OCI-LY3 (cell line): ENCODE measurements around the gene GAMT.

Source experiments
- H2AFZ ChIP-seq: fragments of 200-600, 300-600 bp; shearing (Covaris generic); 2 replicates; pipeline ENCODE4 v1.6.0; 2014; ENCODE audit warnings: antibody characterized with exemption, low read depth, low read length
- H3K27ac ChIP-seq: fragments of 200-600, 300-600 bp; sonication (generic); 2 replicates; pipeline ENCODE4 v1.5.1; 2014; ENCODE audit warnings: mild to moderate bottlenecking, low read length, moderate library complexity, mixed read lengths
- H3K27me3 ChIP-seq: fragments of 200-600, 300-600 bp; sonication (generic); 2 replicates; pipeline ENCODE4 v1.6.1; 2014; ENCODE audit warnings: low read depth, low read length, mixed read lengths
- H3K36me3 ChIP-seq: fragments of 200-600, 300-600 bp; sonication (generic); replicated peaks from 2 replicates; pipeline ENCODE3; 2014; ENCODE audit warnings: low read depth, low read length, mixed read lengths
- H3K4me1 ChIP-seq: fragments of 300-600, 200-600 bp; sonication (generic); 2 replicates; pipeline ENCODE4 v1.6.1; 2014; ENCODE audit warnings: low read length, mixed read lengths
- H3K4me2 ChIP-seq: fragments of 200-600, 300-600 bp; sonication (generic); 2 replicates; pipeline ENCODE4 v1.6.1; 2014; ENCODE audit warnings: low read length, mixed read lengths
- H3K4me3 ChIP-seq: fragments of 300-600, 200-600 bp; sonication (generic); 2 replicates; pipeline ENCODE4 v1.5.1; 2014; ENCODE audit warnings: antibody characterized with exemption, mild to moderate bottlenecking, low read length, moderate library complexity
- H3K79me2 ChIP-seq: fragments of 300-600, 200-600 bp; shearing (Covaris generic); 2 replicates; pipeline ENCODE4 v1.6.1; 2014; ENCODE audit warnings: mild to moderate bottlenecking, low read length, mixed read lengths
- H3K9ac ChIP-seq: fragments of 300-600, 200-600 bp; shearing (Covaris generic); 2 replicates; pipeline ENCODE4 v1.6.0; 2014; ENCODE audit warnings: mild to moderate bottlenecking, low read length, moderate library complexity
- H3K9me3 ChIP-seq: fragments of 200-600, 300-600 bp; shearing (Covaris generic); 2 replicates; pipeline ENCODE4 v1.6.1; 2014; ENCODE audit warnings: low read length, mixed read lengths; ENCODE audit not compliant: insufficient read depth
- H4K20me1 ChIP-seq: fragments of 200-600, 300-600 bp; sonication (generic); 2 replicates; pipeline ENCODE4 v1.6.1; 2016; ENCODE audit warnings: low read length, mixed read lengths; ENCODE audit not compliant: insufficient read depth
- EZH2phosphoT487 ChIP-seq: fragments of 200-600 bp; shearing (Covaris generic); IDR thresholded peaks from 2 replicates; pipeline ENCODE4 v1.6.1; 2018; ENCODE audit warnings: antibody characterized with exemption, mixed run types, low read depth
- TF ChIP-seq, protein P1 (sequence below): fragments of 200-600, 300-600 bp; sonication (generic); IDR thresholded peaks from 2 replicates; pipeline ENCODE4 v1.5.1; 2014; ENCODE audit warnings: antibody characterized with exemption, low read length, low read depth

The GAMT gene

DNA sequence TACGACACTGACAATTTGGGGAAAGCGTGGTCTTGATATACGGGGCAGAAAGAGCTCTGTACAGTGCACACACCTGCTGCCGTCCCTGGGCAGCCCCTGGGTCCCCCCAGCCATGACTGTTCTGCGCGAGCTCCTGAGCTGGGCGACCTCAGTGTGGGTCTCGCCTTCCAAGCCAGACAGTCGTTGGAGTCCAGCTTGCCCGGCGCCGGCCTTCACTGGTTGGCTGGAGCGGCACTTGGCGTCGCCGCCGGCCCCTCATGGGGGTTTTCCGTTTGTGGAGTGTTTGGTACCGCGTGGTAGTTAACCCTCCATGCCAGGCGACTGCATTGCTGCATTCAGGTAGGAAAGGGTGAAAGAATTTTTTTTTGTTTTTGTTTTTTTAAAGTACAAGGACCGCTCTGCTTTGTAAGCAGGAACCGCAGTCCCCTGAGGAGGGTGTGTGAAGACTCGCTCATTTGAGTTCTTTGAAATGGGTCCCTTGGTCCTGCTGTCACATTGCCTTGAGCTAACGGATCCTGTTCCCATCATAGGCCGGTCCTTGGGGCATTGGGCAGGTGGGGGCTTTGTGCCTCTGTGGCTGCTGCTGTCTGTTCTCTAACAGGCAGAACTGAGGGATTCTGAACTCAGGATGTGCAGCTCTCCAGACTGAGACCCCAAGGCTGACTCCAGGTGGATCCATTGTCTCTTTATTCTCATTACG is 26.0 kb upstream of the GAMT start:
- no peaks in the 10 kb centered on the region for H3K4me1 ChIP-seq
- no peaks in the 10 kb centered on the region for H3K27me3 ChIP-seq
- no peaks in the 10 kb centered on the region for H3K9me3 ChIP-seq
- no peak overlapping the region for H3K27ac ChIP-seq
- no peak for TF ChIP-seq EZH2phosphoT487
- TF ChIP-seq, protein P1, sequence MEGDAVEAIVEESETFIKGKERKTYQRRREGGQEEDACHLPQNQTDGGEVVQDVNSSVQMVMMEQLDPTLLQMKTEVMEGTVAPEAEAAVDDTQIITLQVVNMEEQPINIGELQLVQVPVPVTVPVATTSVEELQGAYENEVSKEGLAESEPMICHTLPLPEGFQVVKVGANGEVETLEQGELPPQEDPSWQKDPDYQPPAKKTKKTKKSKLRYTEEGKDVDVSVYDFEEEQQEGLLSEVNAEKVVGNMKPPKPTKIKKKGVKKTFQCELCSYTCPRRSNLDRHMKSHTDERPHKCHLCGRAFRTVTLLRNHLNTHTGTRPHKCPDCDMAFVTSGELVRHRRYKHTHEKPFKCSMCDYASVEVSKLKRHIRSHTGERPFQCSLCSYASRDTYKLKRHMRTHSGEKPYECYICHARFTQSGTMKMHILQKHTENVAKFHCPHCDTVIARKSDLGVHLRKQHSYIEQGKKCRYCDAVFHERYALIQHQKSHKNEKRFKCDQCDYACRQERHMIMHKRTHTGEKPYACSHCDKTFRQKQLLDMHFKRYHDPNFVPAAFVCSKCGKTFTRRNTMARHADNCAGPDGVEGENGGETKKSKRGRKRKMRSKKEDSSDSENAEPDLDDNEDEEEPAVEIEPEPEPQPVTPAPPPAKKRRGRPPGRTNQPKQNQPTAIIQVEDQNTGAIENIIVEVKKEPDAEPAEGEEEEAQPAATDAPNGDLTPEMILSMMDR = no peak
- H2AFZ ChIP-seq = no peak overlapping the region
- peaks cover 61% of the 10 kb centered on the region for H4K20me1 ChIP-seq
- H3K36me3 ChIP-seq = peaks cover 85% of the 10 kb centered on the region
- H3K4me3 ChIP-seq = no peak overlapping the region
- no peak overlapping the region for H3K4me2 ChIP-seq
- no peak overlapping the region for H3K9ac ChIP-seq
- H3K79me2 ChIP-seq = peaks cover 86% of the 10 kb centered on the region

DNA sequence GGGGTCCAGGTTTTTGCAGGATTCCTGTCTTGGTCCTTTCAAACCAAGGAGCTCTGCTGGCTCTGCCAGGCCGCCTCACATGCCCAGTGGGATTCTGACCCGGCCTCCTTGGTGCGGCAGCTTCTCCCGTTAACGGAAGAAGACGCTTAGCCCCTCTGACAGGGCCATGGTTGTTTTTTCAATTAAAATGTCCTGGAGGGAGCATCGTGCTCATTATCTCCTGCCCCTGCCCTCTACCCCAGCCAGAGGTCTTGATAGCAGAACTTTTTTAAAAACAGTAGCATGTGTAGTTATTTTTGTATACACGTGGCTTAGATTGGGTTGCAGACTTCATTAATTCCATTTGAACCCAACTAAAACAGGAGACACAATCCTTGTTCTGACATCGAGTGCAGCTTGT is 25.4 kb upstream of the GAMT start:
- Histone ChIP-seq H2AFZ (no peak overlapping the region), H3K27me3 (no peaks in the 10 kb centered on the region), H3K27ac (no peak overlapping the region), H3K9me3 (no peaks in the 10 kb centered on the region), H3K4me1 (no peaks in the 10 kb centered on the region), H3K4me3 (no peak overlapping the region), H3K9ac (no peak overlapping the region), H3K4me2 (no peak overlapping the region), H4K20me1 (peaks cover 63% of the 10 kb centered on the region), H3K79me2 (peaks cover 86% of the 10 kb centered on the region), H3K36me3 (peaks cover 85% of the 10 kb centered on the region)
- no peak for TF ChIP-seq EZH2phosphoT487
- TF ChIP-seq, protein P1 = no peak

GRCh38 chr19:1425902-1426301 is 24.6 kb upstream of the GAMT start:
- no peaks in the 10 kb centered on the region for H3K4me1 ChIP-seq
- no peaks in the 10 kb centered on the region for H3K27me3 ChIP-seq
- H4K20me1 ChIP-seq = peaks cover 71% of the 10 kb centered on the region
- no peak for TF ChIP-seq EZH2phosphoT487
- H3K79me2 ChIP-seq = peaks cover 93% of the 10 kb centered on the region
- peaks cover 90% of the 10 kb centered on the region for H3K36me3 ChIP-seq
- no peak overlapping the region for H3K27ac ChIP-seq
- no peaks in the 10 kb centered on the region for H3K9me3 ChIP-seq
- H3K4me3 ChIP-seq = no peak overlapping the region
- H2AFZ ChIP-seq = no peak overlapping the region
- H3K9ac ChIP-seq = no peak overlapping the region
- no peak overlapping the region for H3K4me2 ChIP-seq

- Histone ChIP-seq H3K27me3 (no peaks in the 10 kb centered on the region), H3K36me3 (peaks cover 94% of the 10 kb centered on the region), H3K4me3 (no peak overlapping the region), H3K4me1 (no peaks in the 10 kb centered on the region), H3K9me3 (no peaks in the 10 kb centered on the region), H3K4me2 (no peak overlapping the region), H3K9ac (no peak overlapping the region), H4K20me1 (peaks cover 78% of the 10 kb centered on the region), H3K27ac (no peak overlapping the region), H2AFZ (no peak overlapping the region), H3K79me2 (peaks cover 97% of the 10 kb centered on the region)
- TF ChIP-seq, protein P1 = no peak
- TF ChIP-seq EZH2phosphoT487 = no peak
Observed at GRCh38 chr19:1425102-1425837, 23.9 kb upstream of the GAMT start.
